OCI-LY7 (cell line): ENCODE measurements around the gene PDZD7. TPM values are rescaled to one million over a fixed set of nuclear protein-coding genes. Genes with fewer than 3 reads are reported as not detected.

Experiments
- BruUV-seq: library from RNA; stranded (reverse); fragments of 400-500 nt; replicated peaks from 2 replicates; lab custom pipeline; 2021; lab: Mats Ljungman, UMichigan
- CTCF ChIA-PET: fragments of 300-600 bp; sonication (Branson Sonifier 250); formaldehyde crosslinking; loops from one replicate; lab custom pipeline; 2022; ENCODE audit warnings: antibody characterized with exemption; ENCODE audit not compliant: unreplicated experiment; lab: Charles Lee
- POLR2A ChIA-PET: fragments of 300-600 bp; sonication (Branson Sonifier 250); formaldehyde crosslinking; loops from one replicate; lab custom pipeline; 2022; ENCODE audit warnings: antibody characterized with exemption; lab: Charles Lee
- DNase-seq: peaks from one replicate; pipeline ENCODE4 v3.0.0-alpha.2; 2015; ENCODE audit warnings: low spot score
- H2AFZ ChIP-seq: fragments of 200-600 bp; sonication (generic), shearing (Covaris generic); 2 replicates; pipeline ENCODE4 v1.6.1; 2014; ENCODE audit warnings: mild to moderate bottlenecking, antibody characterized with exemption, low read length, moderate library complexity
- H3K27ac ChIP-seq: fragments of 200-600 bp; sonication (generic); 2 replicates; pipeline ENCODE4 v1.5.1; 2014; ENCODE audit warnings: mixed run types, low read depth, mild to moderate bottlenecking, moderate library complexity, low read length, inconsistent platforms; ENCODE audit not compliant: poor library complexity, severe bottlenecking
- H3K36me3 ChIP-seq: fragments of 200-600 bp; sonication (generic); 2 replicates; pipeline ENCODE4 v1.6.1; 2014; ENCODE audit warnings: mild to moderate bottlenecking, antibody characterized with exemption, low read length, moderate library complexity, mixed read lengths; ENCODE audit not compliant: insufficient read depth
- H3K4me1 ChIP-seq: fragments of 200-600 bp; sonication (generic); 2 replicates; pipeline ENCODE4 v1.5.1; 2014; ENCODE audit warnings: mild to moderate bottlenecking, low read length; ENCODE audit not compliant: insufficient read depth, poor library complexity, severe bottlenecking
- H3K4me2 ChIP-seq: fragments of 200-600 bp; sonication (generic); 2 replicates; pipeline ENCODE4 v1.6.1; 2014; ENCODE audit warnings: mild to moderate bottlenecking, low read length
- H3K4me3 ChIP-seq: fragments of 200-600 bp; sonication (generic); 2 replicates; pipeline ENCODE4 v1.5.1; 2014; ENCODE audit warnings: mild to moderate bottlenecking, low read depth, low read length; ENCODE audit not compliant: poor library complexity, severe bottlenecking
- H3K79me2 ChIP-seq: fragments of 200-600 bp; sonication (generic); 2 replicates; pipeline ENCODE4 v1.6.1; 2016; ENCODE audit warnings: low read depth, mild to moderate bottlenecking, low read length, moderate library complexity, mixed read lengths; ENCODE audit not compliant: insufficient read depth
- H3K9me2 ChIP-seq: fragments of 200-600 bp; sonication (generic); 2 replicates; pipeline ENCODE4 v1.6.1; 2016; ENCODE audit warnings: mild to moderate bottlenecking, low read length, mixed read lengths; ENCODE audit not compliant: insufficient read depth
- H3K9me3 ChIP-seq: fragments of 200-600 bp; sonication (generic); 2 replicates; pipeline ENCODE4 v1.6.1; 2014; ENCODE audit warnings: mild to moderate bottlenecking, mixed run types, low read length, mixed read lengths
- H4K20me1 ChIP-seq: fragments of 200-600 bp; sonication (generic); 2 replicates; pipeline ENCODE4 v1.6.1; 2014; ENCODE audit warnings: mild to moderate bottlenecking, antibody characterized with exemption, low read length, moderate library complexity, mixed read lengths; ENCODE audit not compliant: insufficient read depth
- EZH2phosphoT487 ChIP-seq: fragments of 200-600 bp; sonication (generic); IDR thresholded peaks from 2 replicates; pipeline ENCODE4 v1.6.1; 2018; ENCODE audit warnings: low read depth, borderline replicate concordance, mild to moderate bottlenecking, mixed run types, antibody characterized with exemption, low read length, moderate library complexity, mixed read lengths
- intact Hi-C: fragments of 100-400 bp; cut with micrococcal nuclease; formaldehyde crosslinking; loops from one replicate; pipeline ENCODE4 v1.10.0; 2022; ENCODE audit not compliant: unreplicated experiment
- total RNA-seq, 2 experiments: library from RNA; depleted of rRNA in 1 of 2; stranded (reverse); fragments of >200 nt in 1 of 2; shearing (Covaris generic) in 1 of 2; gene quantifications; 2 replicates each; pipeline ENCODE4 v1.2.3, GENCODE V29; 2014 to 2022
- TF ChIP-seq, protein P1 (sequence below): fragments of 200-600 bp; sonication (generic); conservative IDR thresholded peaks from 2 replicates; pipeline ENCODE4 v1.5.1; 2014; ENCODE audit warnings: mild to moderate bottlenecking, antibody characterized with exemption, low read length, moderate library complexity, mixed read lengths

Gene PDZD7
- total RNA-seq, 2 experiments from 2014 or later = 1.6 to 2.1 TPM

DNA sequence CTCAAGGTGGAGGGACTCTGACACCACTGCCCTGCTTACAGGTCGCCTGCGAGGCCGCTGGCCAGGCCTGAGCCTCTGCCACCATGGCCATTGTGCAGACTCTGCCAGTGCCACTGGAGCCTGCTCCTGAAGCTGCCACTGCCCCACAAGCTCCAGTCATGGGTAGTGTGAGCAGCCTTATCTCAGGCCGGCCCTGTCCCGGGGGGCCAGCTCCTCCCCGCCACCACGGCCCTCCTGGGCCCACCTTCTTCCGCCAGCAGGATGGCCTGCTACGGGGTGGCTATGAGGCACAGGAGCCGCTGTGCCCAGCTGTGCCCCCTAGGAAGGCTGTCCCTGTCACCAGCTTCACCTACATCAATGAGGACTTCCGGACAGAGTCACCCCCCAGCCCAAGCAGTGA lies 28.5 kb downstream of the PDZD7 start:
- H3K79me2 ChIP-seq = no peaks in the 10 kb centered on the region
- POLR2A ChIA-PET = no interaction called here
- peaks cover 13% of the 10 kb centered on the region for H3K4me1 ChIP-seq
- no peaks in the 10 kb centered on the region for H3K9me3 ChIP-seq
- no peak overlapping the region for H3K4me3 ChIP-seq
- no peak overlapping the region for H2AFZ ChIP-seq
- DNase-seq = no peak
- no peak overlapping the region for H3K4me2 ChIP-seq
- no peak overlapping the region for H3K27ac ChIP-seq
- no peaks in the 10 kb centered on the region for H3K9me2 ChIP-seq
- no peaks in the 10 kb centered on the region for H3K36me3 ChIP-seq
- H4K20me1 ChIP-seq = no peaks in the 10 kb centered on the region
- intact Hi-C loops = no loop called here
- CTCF ChIA-PET = interaction anchor here (0.5 kb wide), 1 partner anchor 40 kb away, joined by 3 read pairs; no protein-coding TSS in a partner anchor
- BruUV-seq = no TSS peak
- TF ChIP-seq, protein P1, sequence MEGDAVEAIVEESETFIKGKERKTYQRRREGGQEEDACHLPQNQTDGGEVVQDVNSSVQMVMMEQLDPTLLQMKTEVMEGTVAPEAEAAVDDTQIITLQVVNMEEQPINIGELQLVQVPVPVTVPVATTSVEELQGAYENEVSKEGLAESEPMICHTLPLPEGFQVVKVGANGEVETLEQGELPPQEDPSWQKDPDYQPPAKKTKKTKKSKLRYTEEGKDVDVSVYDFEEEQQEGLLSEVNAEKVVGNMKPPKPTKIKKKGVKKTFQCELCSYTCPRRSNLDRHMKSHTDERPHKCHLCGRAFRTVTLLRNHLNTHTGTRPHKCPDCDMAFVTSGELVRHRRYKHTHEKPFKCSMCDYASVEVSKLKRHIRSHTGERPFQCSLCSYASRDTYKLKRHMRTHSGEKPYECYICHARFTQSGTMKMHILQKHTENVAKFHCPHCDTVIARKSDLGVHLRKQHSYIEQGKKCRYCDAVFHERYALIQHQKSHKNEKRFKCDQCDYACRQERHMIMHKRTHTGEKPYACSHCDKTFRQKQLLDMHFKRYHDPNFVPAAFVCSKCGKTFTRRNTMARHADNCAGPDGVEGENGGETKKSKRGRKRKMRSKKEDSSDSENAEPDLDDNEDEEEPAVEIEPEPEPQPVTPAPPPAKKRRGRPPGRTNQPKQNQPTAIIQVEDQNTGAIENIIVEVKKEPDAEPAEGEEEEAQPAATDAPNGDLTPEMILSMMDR = no peak
- no peak for TF ChIP-seq EZH2phosphoT487

DNA sequence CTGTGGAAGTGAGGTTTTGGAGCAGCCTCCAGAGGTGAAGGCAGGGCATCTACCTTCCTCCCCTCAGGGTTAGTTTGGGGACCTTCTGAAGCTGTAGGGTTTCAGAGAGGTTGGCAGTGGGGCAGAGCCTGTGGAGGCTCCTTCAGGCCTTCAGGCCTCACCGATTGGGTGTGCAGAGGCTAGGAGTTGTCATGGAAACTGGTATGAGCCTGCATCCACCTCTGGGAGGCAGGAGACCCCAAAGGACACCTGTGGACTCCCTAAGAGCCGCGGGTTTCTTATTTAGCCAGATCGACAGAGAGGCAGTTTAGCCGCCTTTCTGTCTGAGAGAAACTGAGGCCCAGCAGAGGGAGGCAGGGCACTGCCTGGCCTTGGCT lies 29.3 kb downstream of the PDZD7 start:
- H3K27ac ChIP-seq = no peak overlapping the region
- POLR2A ChIA-PET = no interaction called here

DNA sequence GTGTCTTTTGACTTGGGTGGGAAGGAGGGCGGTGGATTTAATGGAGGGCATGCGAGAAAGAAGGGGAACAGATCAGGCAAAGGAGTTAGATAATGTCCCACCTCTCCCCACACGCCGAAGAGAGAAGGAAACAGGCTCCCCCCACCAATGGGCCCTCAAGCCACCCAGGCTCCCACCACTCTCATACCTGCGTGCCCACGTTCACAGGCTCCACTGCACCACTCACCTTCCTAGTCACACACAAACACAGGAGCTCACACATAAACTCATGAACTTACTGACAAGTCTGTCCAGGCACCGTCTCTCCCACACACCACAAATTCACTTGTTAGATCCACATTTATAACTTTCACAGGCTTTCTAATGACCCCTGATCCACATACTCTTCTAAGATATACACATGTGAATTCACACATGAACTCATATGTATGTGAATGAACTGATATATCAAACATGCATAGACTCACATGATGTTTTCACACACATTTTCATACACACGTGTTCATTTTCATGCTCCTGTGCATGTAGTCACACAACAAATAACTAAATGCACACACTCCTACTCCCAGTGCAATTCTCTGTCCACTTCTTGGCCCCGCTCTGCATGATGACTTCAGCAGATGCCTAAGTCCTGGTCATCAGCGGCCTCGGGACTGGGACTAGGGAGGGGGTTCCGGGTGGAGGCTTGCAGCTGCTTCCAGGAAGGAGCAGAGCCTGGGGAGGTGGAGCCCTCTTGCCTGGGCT lies 29.8 kb downstream of the PDZD7 start:
- TF ChIP-seq, protein P1 = no peak
- no peak for TF ChIP-seq EZH2phosphoT487
- POLR2A ChIA-PET = interaction anchor here (0.6 kb wide), 1 partner anchor 13 kb away, joined by 3 read pairs; no protein-coding TSS in a partner anchor
- H3K27ac ChIP-seq = no peak overlapping the region

More for the DNA sequence above, 29.3 kb downstream of the PDZD7 start:
- intact Hi-C loops = no loop called here
- Histone ChIP-seq H3K9me2 (no peaks in the 10 kb centered on the region), H3K9me3 (no peaks in the 10 kb centered on the region), H2AFZ (no peak overlapping the region), H3K4me3 (no peak overlapping the region), H3K79me2 (no peaks in the 10 kb centered on the region), H3K4me2 (no peak overlapping the region), H3K4me1 (peaks cover 16% of the 10 kb centered on the region), H4K20me1 (no peaks in the 10 kb centered on the region), H3K36me3 (no peaks in the 10 kb centered on the region)
- no TSS peak for BruUV-seq
- DNase-seq = no peak
- no peak for TF ChIP-seq EZH2phosphoT487
- CTCF ChIA-PET = no interaction called here

More for the DNA sequence above, 29.8 kb downstream of the PDZD7 start:
- BruUV-seq = no TSS peak
- Histone ChIP-seq H2AFZ (no peak overlapping the region), H4K20me1 (no peaks in the 10 kb centered on the region), H3K4me3 (no peak overlapping the region), H3K79me2 (no peaks in the 10 kb centered on the region), H3K4me1 (peaks cover 22% of the 10 kb centered on the region), H3K9me2 (no peaks in the 10 kb centered on the region), H3K36me3 (no peaks in the 10 kb centered on the region), H3K4me2 (no peak overlapping the region), H3K9me3 (no peaks in the 10 kb centered on the region)
- intact Hi-C loops = no loop called here
- CTCF ChIA-PET = no interaction called here
- DNase-seq = no peak
